ENCODE data around the gene NOTUM. TPM values are rescaled to one million over a fixed set of nuclear protein-coding genes. Genes with fewer than 3 reads are reported as not detected.

Gene NOTUM
- total and polyA plus RNA-seq, 2 donors (not counting 3 experiments of a cell fraction or from before 2014, with no cell fraction given): not detected

DNA sequence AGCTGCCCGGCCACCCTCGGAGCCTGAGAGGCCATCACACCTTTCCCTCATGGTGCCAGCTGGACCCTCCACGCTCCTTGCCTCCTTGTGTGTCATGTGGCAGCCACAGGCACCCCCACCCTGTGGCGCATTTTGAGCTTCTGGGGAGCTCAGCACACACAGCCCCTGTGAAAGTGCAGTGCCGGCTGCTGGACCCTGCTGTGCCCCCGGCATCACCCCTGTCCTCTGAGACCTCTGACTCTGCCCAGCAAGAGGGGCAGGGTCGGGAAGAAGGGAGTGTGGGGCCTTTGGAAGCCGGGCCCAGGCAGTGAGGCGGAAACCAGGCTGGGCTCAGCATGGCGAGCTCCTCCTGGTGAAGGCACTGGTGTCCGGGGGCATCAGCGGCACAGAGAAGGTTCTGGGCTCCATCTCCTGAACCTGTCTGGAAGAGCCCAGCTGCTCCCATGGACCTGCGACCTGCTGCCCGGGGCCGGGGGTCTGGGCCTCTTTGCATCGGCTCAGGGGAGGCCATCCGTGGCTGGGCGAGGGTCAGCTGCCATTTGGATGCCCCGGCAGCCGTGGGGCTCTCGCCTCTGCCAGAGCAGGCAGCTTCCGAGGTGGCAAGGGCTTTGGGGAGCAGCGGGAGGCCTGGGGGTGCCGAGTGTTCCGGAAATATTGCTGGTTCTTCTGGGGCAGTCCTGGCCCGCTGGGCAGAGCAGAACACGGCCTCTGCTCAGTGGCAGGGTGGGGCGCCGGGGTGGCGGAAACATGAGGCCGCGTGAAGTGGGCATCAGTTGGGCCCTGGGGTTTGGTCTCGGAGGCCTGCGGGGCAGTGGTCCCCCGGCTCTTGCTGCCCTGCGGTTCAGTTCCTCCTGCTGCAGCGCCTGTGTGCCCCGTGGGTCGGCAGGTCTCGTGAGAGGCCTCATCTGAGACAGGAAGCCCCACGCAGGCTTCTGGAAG is 43.8 kb upstream of the NOTUM start:
- intact Hi-C loops (cut with micrococcal nuclease) (loop anchor here (5.0 kb wide), 1 partner anchor 77 kb away; the partner anchor contains the start of gene MAFG), dilution Hi-C loops (cut with MboI; ENCODE audit: extremely low pct_ligation_motif_present, low sequenced_read_pairs) (no loop called here)
- no peak overlapping the region for H3K4me2 ChIP-seq (ENCODE audit: insufficient read depth, low read length)
- CTCF ChIA-PET: interaction anchor here (1.1 to 3.5 kb wide), 8 partner anchors 9 to 45 kb away, joined by 3 to 30 read pairs (median 6); partner anchors contain the start of genes CENPX, DCXR and LRRC45
- H3K9ac ChIP-seq (replicated peaks; ENCODE audit: extremely low read depth, insufficient read depth, low read length): no peak overlapping the region
- H2AFZ ChIP-seq (ENCODE audit: low read depth, low read length): no peak overlapping the region
- FAIRE-seq (no peak), DNase-seq (ENCODE audit: low read depth, low spot score) (no peak)
- no peaks in the 10 kb centered on the region for H3K9me1 ChIP-seq (replicated peaks; ENCODE audit: control insufficient read depth, extremely low read depth, insufficient read depth, low read length)
- H3K27ac ChIP-seq (ENCODE audit: insufficient read depth, low read depth, low read length): peak overlapping the region; percentile 19
- no peak overlapping the region for H3K4me3 ChIP-seq (replicated peaks in 1 of 3; ENCODE audit: insufficient read depth in 1 of 3, low read depth in 1 of 3, low read length in 3 of 3)
- no peaks in the 10 kb centered on the region for H3K27me3 ChIP-seq (ENCODE audit: control insufficient read depth in 2 of 2, insufficient read depth in 2 of 2, low read length in 2 of 2)
- POLR2A ChIA-PET: no interaction called here
- TF ChIP-seq MYC (IDR thresholded peaks at IDR 0.05; ENCODE audit: low read depth, low read length): no peak
- no peak for TF ChIP-seq EZH2 (IDR thresholded peaks at IDR 0.05; ENCODE audit: borderline replicate concordance, low read depth, low read length, severe bottlenecking)
- TF ChIP-seq POLR2AphosphoS5 (IDR thresholded peaks at IDR 0.05; ENCODE audit: insufficient read depth, low read depth, low read length): no peak
- no peak for TF ChIP-seq CTCF (IDR thresholded peaks at IDR 0.05; ENCODE audit: extremely low read depth in 1 of 2, insufficient read depth in 1 of 2, low read depth in 1 of 2, low read length in 2 of 2)
- TF ChIP-seq FOS (IDR thresholded peaks at IDR 0.05; ENCODE audit: borderline replicate concordance, insufficient read depth, low read length): no peak
- TF ChIP-seq, protein P1, sequence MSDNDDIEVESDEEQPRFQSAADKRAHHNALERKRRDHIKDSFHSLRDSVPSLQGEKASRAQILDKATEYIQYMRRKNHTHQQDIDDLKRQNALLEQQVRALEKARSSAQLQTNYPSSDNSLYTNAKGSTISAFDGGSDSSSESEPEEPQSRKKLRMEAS (IDR thresholded peaks at IDR 0.05; ENCODE audit: insufficient read depth, insufficient read length): no peak
- no peak for TF ChIP-seq POLR2A (IDR thresholded peaks at IDR 0.05; ENCODE audit: low read depth, low read length)
- no peaks in the 10 kb centered on the region for H4K20me1 ChIP-seq (replicated peaks; ENCODE audit: control insufficient read depth, extremely low read depth, insufficient read depth, low read length)
- H3K79me2 ChIP-seq (ENCODE audit: control insufficient read depth, insufficient read depth, low read length): no peaks in the 10 kb centered on the region
- no peaks in the 10 kb centered on the region for H3K36me3 ChIP-seq (ENCODE audit: control insufficient read depth in 2 of 2, extremely low read depth in 1 of 2, insufficient read depth in 2 of 2, low read length in 2 of 2)
- no TSS peak for BruUV-seq (replicated peaks)
- H3K4me1 ChIP-seq (ENCODE audit: control insufficient read depth, extremely low read depth, insufficient read depth, low read length): peaks cover 13% of the 10 kb centered on the region
- H3K9me3 ChIP-seq (replicated peaks; ENCODE audit: control insufficient read depth, insufficient read depth, low read length): no peaks in the 10 kb centered on the region

All from endothelial cell of umbilical vein (primary cell).